HL-60 (cell line): ENCODE data around the gene ADAMTSL5.
"Not testable (repeated sequence)": the region's sequence is repeated elsewhere in the genome, so short reads cannot be mapped to it uniquely, and the experiment has no call there.

ENCODE experiments used
- DNase-seq, 2 experiments: peaks; one replicate each; pipeline ENCODE4 v3.0.0-alpha.2; 2010 to 2020; ENCODE audit warnings: low read depth in 1 of 2, low spot score in 1 of 2
- H3K27ac ChIP-seq: fragments of 250-450 bp; sonication (Bioruptor Pico); replicated peaks from 2 replicates; pipeline ENCODE4 v1.5.1; 2020; ENCODE audit warnings: mild to moderate bottlenecking, moderate library complexity
- H3K27me3 ChIP-seq: fragments of 250-450 bp; sonication (Bioruptor Pico); 2 replicates; pipeline ENCODE4 v1.5.1; 2021; ENCODE audit warnings: mild to moderate bottlenecking, moderate library complexity; ENCODE audit not compliant: insufficient read depth, poor library complexity, severe bottlenecking
- H3K4me3 ChIP-seq: replicated peaks from 2 replicates; pipeline ENCODE4 v1.5.1; 2011; ENCODE audit warnings: mild to moderate bottlenecking, control low read depth, low read length; ENCODE audit not compliant: insufficient read depth
- CTCF ChIP-seq: IDR thresholded peaks from one replicate; pipeline ENCODE4 v1.5.1; 2011; ENCODE audit warnings: low read length, control low read depth, inconsistent platforms; ENCODE audit not compliant: insufficient read depth
- GABPA ChIP-seq: IDR thresholded peaks from 2 replicates; pipeline ENCODE4 v1.6.1; 2012; ENCODE audit warnings: low read depth
- POLR2AphosphoS5 ChIP-seq: IDR thresholded peaks from 2 replicates; pipeline ENCODE4 v1.6.1; 2012; ENCODE audit warnings: low read depth
- REST ChIP-seq: IDR thresholded peaks from 2 replicates; pipeline ENCODE4 v1.6.1; 2012; ENCODE audit warnings: low read depth; ENCODE audit not compliant: insufficient replicate concordance
- SPI1 ChIP-seq: IDR thresholded peaks from 2 replicates; pipeline ENCODE4 v1.6.1; 2012; ENCODE audit warnings: low read depth, mild to moderate bottlenecking, borderline replicate concordance

ADAMTSL5 gene

GRCh38 chr19:1533510-1534150, 20.8 kb upstream of the ADAMTSL5 start:
- no peak for TF ChIP-seq POLR2AphosphoS5
- TF ChIP-seq CTCF, result no peak
- no peak for TF ChIP-seq SPI1
- TF ChIP-seq GABPA, result no peak
- TF ChIP-seq REST, result no peak
- Histone ChIP-seq H3K27me3 (no peaks in the 10 kb centered on the region), H3K4me3 (no peak overlapping the region), H3K27ac (no peak overlapping the region)
- DNase-seq, result no peak

GRCh38 chr19:1532003-1532402, 19.2 kb upstream of the ADAMTSL5 start:
- no peak overlapping the region for H3K27ac ChIP-seq
- TF ChIP-seq GABPA, result no peak
- no peak for TF ChIP-seq REST
- no peak for TF ChIP-seq POLR2AphosphoS5
- TF ChIP-seq SPI1, result no peak
- no peak for TF ChIP-seq CTCF
- no peaks in the 10 kb centered on the region for H3K27me3 ChIP-seq
- no peak overlapping the region for H3K4me3 ChIP-seq
- no peak for DNase-seq

- Histone ChIP-seq H3K27ac (no peak overlapping the region), H3K4me3 (no peak overlapping the region), H3K27me3 (no peaks in the 10 kb centered on the region)
- no peak for DNase-seq
- no peak for TF ChIP-seq REST
- no peak for TF ChIP-seq CTCF
- TF ChIP-seq POLR2AphosphoS5, result no peak
- TF ChIP-seq GABPA, result no peak
- TF ChIP-seq SPI1, result no peak
These were observed 18.8 kb upstream of the ADAMTSL5 start for GRCh38 chr19:1531587-1531986.

GRCh38 chr19:1530856-1531255, 18.0 kb upstream of the ADAMTSL5 start:
- DNase-seq, H3K27ac ChIP-seq, H3K4me3 ChIP-seq, H3K27me3 ChIP-seq: not testable (repeated sequence)
